TTC549 (cell line): ENCODE measurements around the gene RASA3.

Experiments used
- FAIRE-seq: peaks from 2 replicates; lab custom pipeline; 2012; peaks lifted over from hg19 to GRCh38; lab: Jason Lieb, UNC

RASA3 gene

GRCh38 chr13:113980489-113981064 lies 151.8 kb downstream of the RASA3 start:
- FAIRE-seq = no peak

DNA sequence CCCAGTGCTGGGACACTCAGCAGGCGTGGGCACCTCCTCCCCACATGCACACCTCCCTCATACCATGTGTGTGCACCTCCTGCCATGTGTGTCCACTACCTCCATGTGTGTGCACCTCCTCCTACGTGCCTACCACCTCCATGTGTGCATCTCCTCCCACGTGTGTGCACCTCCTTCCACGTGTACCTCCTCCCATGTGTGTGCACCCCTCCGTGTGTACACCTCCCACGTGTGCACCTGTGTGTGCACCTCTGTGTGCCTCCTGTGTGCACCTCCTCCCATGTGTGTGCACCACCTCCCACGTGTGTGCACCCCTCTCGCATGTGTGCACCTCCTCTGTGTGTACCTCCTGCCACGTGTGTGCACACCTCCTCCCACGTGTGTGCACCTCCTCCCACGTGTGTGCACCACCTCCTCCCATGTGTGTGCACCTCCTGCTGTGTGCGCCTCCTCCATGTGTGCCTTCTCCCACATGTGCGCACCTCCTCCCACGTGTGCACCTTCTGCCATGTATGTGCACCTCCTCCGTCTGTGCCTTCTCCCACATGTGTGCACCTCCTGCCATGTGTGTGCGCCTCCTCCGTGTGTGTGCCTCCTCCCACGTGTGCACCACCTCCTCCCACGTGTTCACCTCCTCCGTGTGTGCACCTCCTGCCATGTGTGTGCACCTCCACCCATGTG lies 152.5 kb downstream of the RASA3 start:
- FAIRE-seq = no peak

GRCh38 chr13:113978741-113979481 lies 153.5 kb downstream of the RASA3 start:
- no peak for FAIRE-seq

GRCh38 chr13:113977976-113978375 lies 154.4 kb downstream of the RASA3 start:
- FAIRE-seq = no peak

- FAIRE-seq = no peak
These were observed 155.4 kb downstream of the RASA3 start for GRCh38 chr13:113976711-113977684.

DNA sequence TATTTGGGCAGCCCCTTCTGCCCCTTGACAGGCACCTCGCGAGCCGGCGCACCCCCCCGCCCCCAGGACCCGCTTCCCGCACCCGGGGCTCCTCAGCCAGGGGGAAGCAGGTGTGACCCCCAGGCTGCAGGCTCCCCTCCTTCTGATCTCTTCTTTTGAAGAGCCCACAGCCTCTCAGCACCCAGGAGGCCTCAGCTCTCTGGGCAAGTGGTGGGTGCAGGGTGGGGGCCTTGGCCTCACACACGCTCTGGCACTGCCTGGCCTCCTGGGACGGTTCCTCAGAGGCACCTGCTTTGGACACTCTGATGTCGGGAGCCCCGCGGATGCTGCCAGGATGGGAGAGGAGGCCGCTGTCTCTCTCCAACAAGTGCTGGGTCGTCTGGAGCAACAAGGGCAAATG lies 157.0 kb downstream of the RASA3 start:
- FAIRE-seq = no peak

DNA sequence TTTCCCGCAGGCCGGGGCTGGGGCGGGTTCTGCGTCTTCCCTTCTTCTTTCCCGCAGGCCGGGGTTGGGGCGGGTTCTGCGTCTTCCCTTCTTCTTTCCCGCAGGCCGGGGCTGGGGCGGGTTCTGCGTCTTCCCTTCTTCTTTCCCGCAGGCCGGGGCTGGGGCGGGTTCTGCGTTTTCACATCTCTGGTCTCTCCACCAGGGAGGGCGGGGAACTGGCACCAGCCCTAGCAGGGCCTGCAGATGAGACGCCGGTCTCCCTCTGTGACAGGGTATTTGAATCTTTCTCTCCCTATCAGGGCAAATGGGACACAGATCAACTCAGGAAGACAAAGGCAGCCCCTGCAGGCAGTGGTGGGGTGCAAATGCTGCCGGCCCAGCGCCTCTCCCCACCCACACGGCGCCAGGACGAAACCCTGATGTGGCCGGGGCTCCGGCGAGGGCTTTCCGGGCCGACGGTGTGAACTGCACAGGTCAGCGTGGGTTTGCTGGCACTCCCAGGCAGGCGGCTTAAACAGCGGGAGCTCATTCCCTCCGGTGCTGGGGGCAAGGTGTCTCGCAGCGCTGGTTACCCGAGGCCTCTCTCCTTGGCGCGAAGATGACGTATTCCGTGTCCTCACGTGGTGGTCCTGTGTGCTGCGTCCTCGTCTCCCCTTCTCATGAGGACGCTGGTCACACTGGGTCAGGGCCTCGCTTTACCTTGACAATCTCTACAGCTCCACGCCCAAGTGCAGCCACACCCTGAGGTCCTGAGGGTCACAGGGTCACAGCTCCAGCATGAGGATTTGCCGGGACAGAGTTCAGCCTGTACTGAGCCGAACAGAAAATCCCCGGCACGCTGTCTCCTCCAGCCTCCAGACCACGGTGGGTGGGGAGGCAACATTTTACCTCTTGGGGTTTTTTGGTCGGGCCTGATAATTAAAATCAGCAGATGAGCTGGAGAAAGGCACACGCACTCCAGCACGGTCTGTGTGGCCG lies 157.8 kb downstream of the RASA3 start:
- FAIRE-seq = no peak

DNA sequence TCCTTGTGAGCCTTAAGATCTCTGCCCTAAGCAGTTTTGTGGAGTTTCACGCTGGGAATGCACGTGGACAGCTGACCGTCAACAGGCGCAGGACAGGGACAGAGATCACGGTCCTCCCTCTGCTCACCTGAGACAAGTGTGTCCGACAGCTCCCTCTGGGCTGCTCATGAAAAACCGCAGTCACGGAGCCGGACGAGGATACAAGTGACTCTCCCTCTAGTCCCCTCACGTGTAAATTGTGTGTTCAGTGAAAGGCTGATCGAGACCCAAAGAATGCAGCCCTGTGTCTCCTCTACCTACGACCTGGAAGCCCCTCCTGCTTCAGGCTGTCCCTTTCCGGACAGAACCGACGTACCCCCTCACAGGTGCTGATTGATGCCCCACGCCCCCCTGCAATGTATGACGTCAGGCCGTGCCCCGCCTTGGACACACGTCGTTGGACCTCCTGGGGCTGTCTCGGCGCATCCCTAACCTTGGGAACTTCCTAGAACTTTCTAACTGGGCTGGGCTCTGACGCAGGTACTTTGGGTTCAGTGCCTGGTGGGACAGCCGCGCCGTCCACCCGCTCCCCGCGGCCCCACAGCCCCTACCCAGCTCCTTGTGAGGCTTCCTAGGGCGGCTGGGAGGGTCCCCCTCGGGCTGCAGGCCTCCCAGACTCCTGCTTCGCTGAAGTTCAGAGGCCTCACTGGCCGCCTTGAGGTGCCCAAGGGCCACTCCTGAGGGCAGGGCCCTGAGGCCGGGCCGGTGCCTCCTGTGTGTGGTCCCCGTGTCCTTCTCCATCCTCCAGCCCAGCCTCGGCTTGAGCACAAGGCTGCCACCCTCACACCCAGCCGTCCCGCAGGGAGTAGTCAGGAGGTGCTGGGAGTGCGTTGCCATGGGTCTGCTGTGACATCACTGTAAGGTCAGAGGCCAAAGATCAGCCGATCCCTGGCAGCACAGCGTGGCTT lies 158.9 kb downstream of the RASA3 start, which contains the start of gene C13orf46:
Gene C13orf46, minus strand, starts transcription at position 859 of the 947 bp plus-strand sequence. Its CDS starts 79 bp downstream, at position 780.
- FAIRE-seq = no peak

- no peak for FAIRE-seq
These were observed 159.8 kb downstream of the RASA3 start for GRCh38 chr13:113972451-113973217.

- no peak for FAIRE-seq
These were observed 160.8 kb downstream of the RASA3 start for GRCh38 chr13:113971471-113972231.

GRCh38 chr13:113970810-113971470 lies 161.5 kb downstream of the RASA3 start:
- FAIRE-seq = no peak

- no peak for FAIRE-seq
These were observed 162.3 kb downstream of the RASA3 start for GRCh38 chr13:113969973-113970611.

GRCh38 chr13:113969311-113969972 lies 163.0 kb downstream of the RASA3 start:
- FAIRE-seq = no peak

- no peak for FAIRE-seq
These were observed 163.7 kb downstream of the RASA3 start for GRCh38 chr13:113968463-113969310.

GRCh38 chr13:113967729-113968462 lies 164.5 kb downstream of the RASA3 start:
- FAIRE-seq = no peak
